Fibroblast of villous mesenchyme (primary cell): Measurements from ENCODE around the gene LCORL. TPM values are rescaled to one million over a fixed set of nuclear protein-coding genes. Genes with fewer than 3 reads are reported as not detected.

Experiments used
- DNase-seq: peaks from one replicate; pipeline ENCODE4 v3.0.0-alpha.2; 2010; ENCODE audit warnings: low read depth
- H3K4me3 ChIP-seq: 2 replicates; pipeline ENCODE4 v1.5.1; 2011; ENCODE audit warnings: low read depth, mild to moderate bottlenecking, low read length
- total RNA-seq: library from RNA; depleted of rRNA; stranded (reverse); fragments of >200 nt; gene quantifications from 2 replicates; pipeline ENCODE4 v1.2.3, GENCODE V29; 2012
- TF ChIP-seq, protein P1 (sequence below): IDR thresholded peaks from 2 replicates; pipeline ENCODE4 v1.5.1; 2012; ENCODE audit warnings: low read depth, mild to moderate bottlenecking, low read length; ENCODE audit not compliant: insufficient read depth

The LCORL gene
- total RNA-seq, 1 donor: 19.4 TPM

GRCh38 chr4:17964576-17964975 is 57.0 kb downstream of the LCORL start:
- no peak overlapping the region for H3K4me3 ChIP-seq
- TF ChIP-seq, protein P1, sequence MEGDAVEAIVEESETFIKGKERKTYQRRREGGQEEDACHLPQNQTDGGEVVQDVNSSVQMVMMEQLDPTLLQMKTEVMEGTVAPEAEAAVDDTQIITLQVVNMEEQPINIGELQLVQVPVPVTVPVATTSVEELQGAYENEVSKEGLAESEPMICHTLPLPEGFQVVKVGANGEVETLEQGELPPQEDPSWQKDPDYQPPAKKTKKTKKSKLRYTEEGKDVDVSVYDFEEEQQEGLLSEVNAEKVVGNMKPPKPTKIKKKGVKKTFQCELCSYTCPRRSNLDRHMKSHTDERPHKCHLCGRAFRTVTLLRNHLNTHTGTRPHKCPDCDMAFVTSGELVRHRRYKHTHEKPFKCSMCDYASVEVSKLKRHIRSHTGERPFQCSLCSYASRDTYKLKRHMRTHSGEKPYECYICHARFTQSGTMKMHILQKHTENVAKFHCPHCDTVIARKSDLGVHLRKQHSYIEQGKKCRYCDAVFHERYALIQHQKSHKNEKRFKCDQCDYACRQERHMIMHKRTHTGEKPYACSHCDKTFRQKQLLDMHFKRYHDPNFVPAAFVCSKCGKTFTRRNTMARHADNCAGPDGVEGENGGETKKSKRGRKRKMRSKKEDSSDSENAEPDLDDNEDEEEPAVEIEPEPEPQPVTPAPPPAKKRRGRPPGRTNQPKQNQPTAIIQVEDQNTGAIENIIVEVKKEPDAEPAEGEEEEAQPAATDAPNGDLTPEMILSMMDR: no peak
- no peak for DNase-seq

DNA sequence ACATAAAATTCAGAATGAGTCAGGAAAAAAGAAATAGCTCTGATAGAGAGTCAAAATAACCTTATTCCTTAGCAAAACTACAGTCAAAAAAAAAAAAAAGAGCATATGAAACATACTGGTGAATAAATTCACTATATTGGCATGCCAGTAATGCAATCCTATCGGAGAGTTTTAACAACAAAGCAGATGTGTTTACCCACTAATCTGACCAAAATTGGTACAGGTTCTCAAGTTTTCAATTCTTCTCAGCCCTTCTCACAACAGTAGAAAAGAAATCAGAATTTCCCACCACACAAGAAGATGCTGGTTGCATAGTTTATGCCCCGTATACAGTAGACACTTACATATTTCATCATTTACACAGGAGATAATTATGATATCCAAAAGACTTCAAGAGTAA is 59.4 kb downstream of the LCORL start:
- no peak overlapping the region for H3K4me3 ChIP-seq
- TF ChIP-seq, protein P1: no peak
- DNase-seq: no peak

DNA sequence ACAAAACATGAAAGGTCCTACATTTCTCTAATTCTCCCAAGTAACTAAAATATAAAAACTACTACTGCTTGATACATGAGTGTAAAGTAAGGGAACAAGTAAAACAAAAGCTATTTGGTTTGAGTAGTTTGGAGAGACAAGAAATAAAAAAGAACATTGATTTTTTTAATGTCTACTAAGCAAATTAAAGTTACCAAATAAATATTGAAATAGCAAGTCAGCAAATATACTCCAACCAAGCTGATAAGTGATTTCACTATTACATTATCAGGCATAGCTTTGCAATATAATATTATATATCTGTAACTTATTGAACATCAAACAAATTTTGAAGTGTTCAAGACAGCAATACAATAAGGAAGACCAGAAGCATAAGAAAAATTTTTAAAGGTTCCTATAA is 60.3 kb downstream of the LCORL start:
- H3K4me3 ChIP-seq: no peak overlapping the region
- no peak for DNase-seq

DNA sequence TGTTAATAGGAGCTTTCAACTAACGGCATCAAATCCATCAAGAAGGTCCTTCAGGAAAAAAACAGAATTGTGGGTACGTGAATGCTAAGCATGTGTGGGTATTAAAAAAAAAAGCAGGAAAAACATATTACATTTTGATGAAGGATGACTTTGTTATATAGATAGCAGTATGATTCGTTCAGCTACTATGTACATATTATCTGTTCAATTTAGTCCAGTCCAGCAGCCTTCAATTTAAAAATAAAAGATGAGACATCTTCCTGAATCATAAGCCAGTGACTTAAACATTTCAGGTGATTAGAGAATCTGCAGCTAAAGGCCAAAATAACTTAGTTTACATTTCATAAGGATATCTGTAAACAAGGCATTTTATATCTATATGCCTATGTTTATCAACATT is 63.4 kb downstream of the LCORL start:
- H3K4me3 ChIP-seq: no peak overlapping the region
- DNase-seq: no peak
- TF ChIP-seq, protein P1: no peak

More for the DNA sequence above, 60.3 kb downstream of the LCORL start:
- TF ChIP-seq, protein P1: no peak

- no peak overlapping the region for H3K4me3 ChIP-seq
- TF ChIP-seq, protein P1: no peak
- no peak for DNase-seq
Measured at GRCh38 chr4:17957688-17958087, 63.9 kb downstream of the LCORL start.

GRCh38 chr4:17956245-17956644 is 65.3 kb downstream of the LCORL start:
- no peak overlapping the region for H3K4me3 ChIP-seq
- no peak for DNase-seq
- TF ChIP-seq, protein P1: no peak

GRCh38 chr4:17945303-17945702 is 76.3 kb downstream of the LCORL start:
- H3K4me3 ChIP-seq: no peak overlapping the region
- DNase-seq: no peak
- TF ChIP-seq, protein P1: no peak
